Esophagus squamous epithelium (tissue), 5 donors: Measurements from ENCODE around the gene DNAJC25. TPM values are rescaled to one million over a fixed set of nuclear protein-coding genes. Genes with fewer than 3 reads are reported as not detected.

ENCODE experiments used
- DNase-seq: peaks from one replicate; lab custom pipeline; 2025; lab: John Stamatoyannopoulos, UW
- H3K27ac ChIP-seq, 4 donors: fragments of 200-600 bp; sonication (generic); one replicate each; pipeline ENCODE4 v1.5.1; 2016 to 2019; ENCODE audit warnings: mild to moderate bottlenecking in 1 of 4
- H3K27me3 ChIP-seq, 4 donors: fragments of 200-600 bp; sonication (generic); 1 replicate in 3 of 4; 2 replicates in 1 of 4; pipeline versions ENCODE4 v1.5.1 to v1.6.0; 2017 to 2021; ENCODE audit warnings: antibody characterized with exemption in 1 of 4
- H3K36me3 ChIP-seq, 3 donors: fragments of 200-600 bp; sonication (generic); one replicate each; pipeline ENCODE4 v1.5.1; 2016 to 2019
- H3K4me1 ChIP-seq, 3 donors: fragments of 200-600 bp; sonication (generic); one replicate each; pipeline ENCODE4 v1.5.1; 2017 to 2019
- H3K4me3 ChIP-seq, 4 donors: fragments of 200-600 bp; sonication (generic); 1 replicate in 3 of 4; 2 replicates in 1 of 4; pipeline ENCODE4 v1.5.1; 2016 to 2019; ENCODE audit warnings: mild to moderate bottlenecking in 2 of 4, moderate library complexity in 1 of 4
- H3K9me3 ChIP-seq, 3 donors: fragments of 200-600 bp; sonication (generic); one replicate each; pipeline ENCODE4 v1.5.1; 2016 to 2019
- POLR2A ChIP-seq, 4 donors: fragments of 450-650 bp; IDR thresholded peaks; one replicate each; pipeline ENCODE4 v1.6.1; 2017; ENCODE audit warnings: antibody characterized with exemption in 4 of 4, mild to moderate bottlenecking in 4 of 4, moderate library complexity in 3 of 4
- WGBS, 2 donors: methylation state at CpG; one replicate each; pipeline ENCODE4 v1.1.5; 2018; 5-methylcytosine and 5-hydroxymethylcytosine counted together
- intact Hi-C: fragments of 100-400 bp; cut with DNase I; formaldehyde crosslinking; loops from one replicate; pipeline ENCODE4 v1.15.0; 2022
- total RNA-seq, 4 donors: library from RNA; depleted of rRNA; stranded (reverse); fragments of >200 nt; gene quantifications; one replicate each; pipeline ENCODE4 v1.1.0, GENCODE V29; 2016
- TF ChIP-seq, protein P1 (sequence below), 6 experiments: fragments of 450-650 bp in 4 of 6; fragments of 200-600 bp in 2 of 6; sonication (generic) in 2 of 6; IDR thresholded peaks; one replicate each; pipeline ENCODE4 v1.5.1; 2016 to 2019; ENCODE audit warnings: antibody characterized with exemption in 6 of 6, mild to moderate bottlenecking in 4 of 6, moderate library complexity in 4 of 6
- donor health status: DM: yes; HTN: yes; CAD: no.

DNAJC25 gene
- total RNA-seq, 4 donors from 2014 or later = 7.2 to 8.7 (median 7.6) TPM

DNA sequence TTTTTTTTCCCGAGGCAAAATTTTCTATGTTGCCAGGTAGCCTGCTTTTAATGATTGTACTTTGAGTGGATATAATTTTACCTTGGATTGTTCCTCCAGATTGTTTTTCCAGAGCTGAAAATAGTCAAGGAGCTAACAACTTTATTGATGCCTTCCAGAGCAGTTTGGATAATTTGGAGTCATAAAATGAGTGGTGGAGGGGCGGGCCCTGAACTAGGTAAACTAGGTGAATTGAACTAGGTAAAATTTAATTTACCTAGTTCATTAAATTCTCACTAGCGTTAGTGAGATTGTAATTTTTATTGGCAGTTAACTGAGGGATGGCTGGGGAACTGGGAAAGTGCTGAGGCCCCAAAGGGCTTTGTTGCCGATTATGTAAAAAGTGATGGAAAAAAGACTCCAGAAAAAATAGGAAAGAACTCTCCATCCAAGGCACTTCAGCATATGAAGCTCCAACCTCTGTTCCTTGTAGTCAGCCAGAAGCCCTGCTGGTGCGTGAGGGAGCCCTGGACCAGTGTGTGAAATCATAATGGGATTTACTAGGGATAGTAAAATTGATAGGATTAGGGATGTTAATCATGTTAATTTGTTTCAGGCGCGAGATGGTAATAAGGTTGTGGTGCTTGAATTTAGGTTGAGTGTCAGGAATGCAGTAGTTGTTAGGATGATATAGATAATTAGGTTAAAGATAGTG lies 1.7 kb downstream of the DNAJC25 start:
- intact Hi-C loops = no loop called here
- Histone ChIP-seq H3K27ac (no peak overlapping the region), H3K9me3 (no peaks in the 10 kb centered on the region), H3K27me3 (no peaks in the 10 kb centered on the region), H3K4me1 (peaks cover 19 to 57% (median 19%) of the 10 kb centered on the region in 3 donors), H3K36me3 (no peaks in the 10 kb centered on the region), H3K4me3 (peak overlapping the region in 1 of 4 donors; percentile 88)
- DNase-seq = no peak
- 75 to 78% methylated on average over 7 of the region's 7 CpGs for WGBS, 2 donors
- TF ChIP-seq, protein P1, sequence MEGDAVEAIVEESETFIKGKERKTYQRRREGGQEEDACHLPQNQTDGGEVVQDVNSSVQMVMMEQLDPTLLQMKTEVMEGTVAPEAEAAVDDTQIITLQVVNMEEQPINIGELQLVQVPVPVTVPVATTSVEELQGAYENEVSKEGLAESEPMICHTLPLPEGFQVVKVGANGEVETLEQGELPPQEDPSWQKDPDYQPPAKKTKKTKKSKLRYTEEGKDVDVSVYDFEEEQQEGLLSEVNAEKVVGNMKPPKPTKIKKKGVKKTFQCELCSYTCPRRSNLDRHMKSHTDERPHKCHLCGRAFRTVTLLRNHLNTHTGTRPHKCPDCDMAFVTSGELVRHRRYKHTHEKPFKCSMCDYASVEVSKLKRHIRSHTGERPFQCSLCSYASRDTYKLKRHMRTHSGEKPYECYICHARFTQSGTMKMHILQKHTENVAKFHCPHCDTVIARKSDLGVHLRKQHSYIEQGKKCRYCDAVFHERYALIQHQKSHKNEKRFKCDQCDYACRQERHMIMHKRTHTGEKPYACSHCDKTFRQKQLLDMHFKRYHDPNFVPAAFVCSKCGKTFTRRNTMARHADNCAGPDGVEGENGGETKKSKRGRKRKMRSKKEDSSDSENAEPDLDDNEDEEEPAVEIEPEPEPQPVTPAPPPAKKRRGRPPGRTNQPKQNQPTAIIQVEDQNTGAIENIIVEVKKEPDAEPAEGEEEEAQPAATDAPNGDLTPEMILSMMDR (IDR thresholded peaks at IDR 0.05) = no peak
- TF ChIP-seq POLR2A (IDR thresholded peaks at IDR 0.05) = no peak

DNA sequence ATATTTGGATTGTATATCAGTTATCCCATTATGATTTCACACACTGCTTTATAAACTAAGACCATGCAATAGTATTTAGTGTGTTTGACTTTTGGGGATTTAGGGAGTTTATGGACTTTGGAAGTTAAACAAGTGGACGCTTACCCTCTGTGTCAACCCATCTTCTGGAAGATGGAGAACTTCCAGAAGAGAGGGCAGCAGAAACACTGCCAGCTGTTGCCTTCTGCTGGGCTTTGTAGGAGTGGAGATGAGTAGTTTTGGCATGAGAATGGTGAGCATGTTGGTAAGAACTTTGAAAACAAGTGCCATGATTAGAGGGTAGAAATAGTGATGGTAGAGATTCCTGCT lies 2.2 kb downstream of the DNAJC25 start:
- H3K9me3 ChIP-seq = no peaks in the 10 kb centered on the region
- H3K27me3 ChIP-seq = no peaks in the 10 kb centered on the region
- H3K4me3 ChIP-seq = no peak overlapping the region
- 71 to 89% methylated on average over 1 of the region's 1 CpG for WGBS, 2 donors
- no peak overlapping the region for H3K27ac ChIP-seq
- intact Hi-C loops = no loop called here
- H3K36me3 ChIP-seq = no peaks in the 10 kb centered on the region
- H3K4me1 ChIP-seq = peaks cover 19 to 62% (median 19%) of the 10 kb centered on the region in 3 donors
- no peak for DNase-seq
- TF ChIP-seq, protein P1 (IDR thresholded peaks at IDR 0.05) = no peak
- TF ChIP-seq POLR2A (IDR thresholded peaks at IDR 0.05) = no peak

DNA sequence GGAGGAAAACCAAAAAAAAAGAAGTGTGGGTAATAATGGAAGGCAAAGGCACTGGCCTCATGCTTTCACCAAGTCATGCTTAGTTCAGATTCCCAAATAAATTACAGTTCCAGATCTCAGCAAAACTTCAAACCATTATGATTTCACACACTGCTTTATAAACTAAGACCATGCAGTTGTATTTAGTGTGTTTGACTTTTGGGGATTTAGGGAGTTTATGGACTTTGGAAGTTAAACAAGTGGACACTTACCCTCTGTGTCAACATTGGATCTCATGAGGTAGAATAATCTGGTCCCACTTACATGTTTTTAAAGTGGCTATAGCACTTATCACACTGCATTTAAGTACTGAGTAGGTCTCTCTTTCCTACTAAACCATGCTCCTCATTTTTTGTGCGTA lies 3.7 kb downstream of the DNAJC25 start:
- Histone ChIP-seq H3K4me3 (no peak overlapping the region), H3K27me3 (no peaks in the 10 kb centered on the region), H3K27ac (no peak overlapping the region), H3K36me3 (no peaks in the 10 kb centered on the region), H3K4me1 (peaks cover 19 to 68% (median 22%) of the 10 kb centered on the region in 3 donors), H3K9me3 (no peaks in the 10 kb centered on the region)
- no peak for DNase-seq
- TF ChIP-seq, protein P1 (IDR thresholded peaks at IDR 0.05) = no peak
- no peak for TF ChIP-seq POLR2A (IDR thresholded peaks at IDR 0.05)
- intact Hi-C loops = no loop called here
- WGBS, 2 donors = 35 to 76% methylated on average over 1 of the region's 1 CpG

DNA sequence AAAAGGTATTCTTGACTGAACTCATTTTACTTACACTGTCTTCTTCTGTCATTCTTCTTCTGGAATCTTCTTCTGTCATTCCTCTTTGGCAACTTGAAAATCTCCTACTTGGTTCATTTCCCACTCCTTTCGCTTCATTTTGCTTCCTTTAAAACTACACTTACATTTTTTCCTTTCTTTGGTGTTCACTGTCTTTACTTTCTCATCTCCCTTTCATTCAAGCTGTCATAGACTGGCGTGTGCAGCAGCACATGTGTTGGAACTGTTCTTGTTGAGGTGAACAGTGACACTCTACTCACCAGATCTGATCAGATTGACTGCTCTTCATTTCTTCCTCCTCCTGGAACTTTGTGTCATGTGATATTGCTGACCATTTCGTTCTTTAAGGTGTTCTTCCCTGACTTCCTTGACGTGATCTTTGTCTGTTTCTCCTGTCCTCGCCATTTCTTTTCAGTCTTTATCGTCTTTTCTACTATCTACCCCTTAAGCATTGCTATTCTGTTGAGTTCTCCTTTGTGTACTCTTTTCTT lies 6.4 kb downstream of the DNAJC25 start:
- no peaks in the 10 kb centered on the region for H3K9me3 ChIP-seq
- H3K27me3 ChIP-seq = no peaks in the 10 kb centered on the region
- H3K4me1 ChIP-seq = peaks cover 5 to 50% (median 12%) of the 10 kb centered on the region in 3 donors
- DNase-seq = no peak
- H3K27ac ChIP-seq = no peak overlapping the region
- no peaks in the 10 kb centered on the region for H3K36me3 ChIP-seq
- intact Hi-C loops = no loop called here
- TF ChIP-seq POLR2A (IDR thresholded peaks at IDR 0.05) = no peak
- no peak overlapping the region for H3K4me3 ChIP-seq
- 71 to 91% methylated on average over 6 of the region's 6 CpGs for WGBS, 2 donors

DNA sequence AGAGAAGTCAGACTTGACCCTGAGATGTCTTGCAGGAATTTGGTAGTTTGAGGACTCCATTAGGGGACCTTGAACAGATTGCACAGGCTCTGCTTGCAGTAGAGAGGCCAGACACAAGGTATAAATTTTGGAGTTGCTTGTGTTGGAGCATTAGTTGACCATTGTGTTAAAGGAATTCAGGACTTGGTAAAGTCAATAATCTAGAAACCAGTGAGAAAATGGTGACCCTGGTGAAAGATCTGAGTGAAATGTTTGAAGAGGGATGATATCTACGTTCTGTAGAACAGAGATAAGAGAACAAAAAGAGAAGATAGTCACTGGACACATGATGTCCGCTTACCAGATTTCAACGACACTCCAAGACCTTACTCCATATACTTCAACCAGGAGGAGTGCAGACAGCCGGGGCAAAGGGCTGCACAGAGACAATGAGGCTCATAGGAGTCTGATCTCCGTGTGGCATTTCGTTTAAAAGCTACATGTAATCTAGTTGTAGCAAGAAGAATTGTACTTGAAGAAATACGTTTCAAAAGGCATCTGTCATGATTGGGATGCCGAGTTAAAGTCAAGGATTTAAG lies 13.2 kb downstream of the DNAJC25 start:
- H3K27me3 ChIP-seq = no peaks in the 10 kb centered on the region
- intact Hi-C loops = no loop called here
- no peak for TF ChIP-seq POLR2A (IDR thresholded peaks at IDR 0.05)
- TF ChIP-seq, protein P1 (IDR thresholded peaks at IDR 0.05) = no peak
- peaks cover 0 to 50% (median 0%) of the 10 kb centered on the region in 3 donors for H3K36me3 ChIP-seq
- no peaks in the 10 kb centered on the region for H3K9me3 ChIP-seq
- DNase-seq = no peak
- H3K4me3 ChIP-seq = no peak overlapping the region
- H3K4me1 ChIP-seq = no peaks in the 10 kb centered on the region
- no peak overlapping the region for H3K27ac ChIP-seq
- 83 to 93% methylated on average over 8 of the region's 8 CpGs for WGBS, 2 donors
